Stimulated activated CD8-positive, alpha-beta memory T cell treated with anti-CD3 and anti-CD28 coated beads, Interleukin-4, amount 100 ng/mL, for 24 hours (primary cell): ENCODE results near the gene SBNO1.
"Not testable (repeated sequence)": the region's sequence is repeated elsewhere in the genome, so short reads cannot be mapped to it uniquely, and the experiment has no call there.

Source experiments
- DNase-seq: peaks from one replicate; pipeline ENCODE4 v3.0.0-alpha.2; 2020; ENCODE audit warnings: low read depth

SBNO1 gene

GRCh38 chr12:123270214-123271000 lies 94.2 kb downstream of the SBNO1 start:
- no peak for DNase-seq

- DNase-seq: no peak
Observed at GRCh38 chr12:123269896-123270213, 94.8 kb downstream of the SBNO1 start.

- no peak for DNase-seq
Observed at GRCh38 chr12:123269395-123269892, 95.2 kb downstream of the SBNO1 start.

- no peak for DNase-seq
Observed at GRCh38 chr12:123268850-123269249, 95.8 kb downstream of the SBNO1 start.

GRCh38 chr12:123267991-123268843 lies 96.4 kb downstream of the SBNO1 start:
- DNase-seq: no peak

- no peak for DNase-seq
Observed at GRCh38 chr12:123267335-123267920, 97.2 kb downstream of the SBNO1 start.

GRCh38 chr12:123266679-123267277 lies 97.9 kb downstream of the SBNO1 start:
- DNase-seq: no peak

- DNase-seq: no peak
Observed at GRCh38 chr12:123265851-123266678, 98.6 kb downstream of the SBNO1 start.

- DNase-seq: no peak
Observed at GRCh38 chr12:123264642-123265041, 100.0 kb downstream of the SBNO1 start.

GRCh38 chr12:123263196-123263817 lies 101.3 kb downstream of the SBNO1 start:
- DNase-seq: no peak

- DNase-seq: no peak
Observed at GRCh38 chr12:123261196-123261595, 103.5 kb downstream of the SBNO1 start.

- DNase-seq: no peak
Observed at GRCh38 chr12:123260081-123260480, 104.6 kb downstream of the SBNO1 start.

- DNase-seq: no peak
Observed at GRCh38 chr12:123258593-123258992, 106.1 kb downstream of the SBNO1 start.

GRCh38 chr12:123254853-123255446 lies 109.7 kb downstream of the SBNO1 start:
- DNase-seq: no peak

- DNase-seq: no peak
Observed at GRCh38 chr12:123253641-123254459, 110.8 kb downstream of the SBNO1 start.

GRCh38 chr12:123252365-123252764 lies 112.3 kb downstream of the SBNO1 start:
- DNase-seq: not testable (repeated sequence)

GRCh38 chr12:123251403-123252076 lies 113.1 kb downstream of the SBNO1 start:
- DNase-seq: no peak

GRCh38 chr12:123250471-123251383 lies 113.9 kb downstream of the SBNO1 start:
- no peak for DNase-seq
